GM19193 (cell line): ENCODE results near the gene YJU2.

ENCODE experiments used
- POLR2A ChIP-seq: IDR thresholded peaks from 4 replicates; pipeline ENCODE4 v1.6.1; 2011; ENCODE audit not compliant: insufficient read depth, insufficient read length; ENCODE audit errors: extremely low read depth

Gene YJU2

DNA sequence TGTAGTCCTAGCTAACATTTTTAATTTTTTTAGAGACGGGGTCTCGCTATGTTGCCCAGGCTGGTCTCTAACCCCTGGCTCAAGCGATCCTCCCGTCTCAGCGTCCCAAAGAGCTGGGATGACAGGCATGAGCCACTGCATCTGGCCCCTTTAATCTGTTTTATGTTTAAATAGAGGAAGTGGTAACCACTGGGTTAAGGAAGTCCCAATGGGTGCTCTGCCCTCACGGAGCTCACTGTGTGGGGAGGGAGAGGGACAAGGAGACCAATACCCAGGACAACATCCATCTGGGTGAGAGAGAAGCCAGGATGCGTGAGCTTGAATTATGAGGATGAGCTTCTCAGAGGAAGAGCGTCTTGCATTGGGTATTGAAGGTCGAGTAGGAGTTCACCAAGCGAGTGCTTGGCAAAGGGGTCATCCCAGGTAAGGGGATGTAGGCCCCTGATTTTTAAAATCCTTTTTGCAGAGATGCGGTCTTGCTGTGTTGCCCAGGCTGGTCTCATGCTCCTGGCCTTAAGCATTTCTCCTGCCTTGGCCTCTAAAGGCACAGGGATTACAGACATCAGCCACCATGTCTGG lies 13.8 kb downstream of the YJU2 start:
- no peak for TF ChIP-seq POLR2A

DNA sequence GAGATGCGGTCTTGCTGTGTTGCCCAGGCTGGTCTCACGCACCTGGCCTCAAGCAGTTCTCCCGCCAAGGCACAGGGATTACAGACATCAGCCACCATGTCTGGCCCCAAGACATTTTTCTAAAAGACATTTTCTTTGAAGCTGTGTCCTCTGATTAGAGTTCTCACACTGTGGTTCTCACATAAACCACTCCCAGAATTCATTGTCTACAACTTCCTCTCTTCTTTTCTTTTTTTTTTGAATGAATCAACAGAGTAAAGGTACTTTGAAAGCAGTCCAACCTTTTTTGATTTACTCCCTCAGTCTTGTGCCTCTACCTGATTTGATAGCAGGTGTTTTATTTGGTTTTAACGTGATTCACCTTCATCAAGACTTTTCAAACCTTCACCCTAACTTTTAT lies 17.9 kb downstream of the YJU2 start:
- TF ChIP-seq POLR2A = no peak

DNA sequence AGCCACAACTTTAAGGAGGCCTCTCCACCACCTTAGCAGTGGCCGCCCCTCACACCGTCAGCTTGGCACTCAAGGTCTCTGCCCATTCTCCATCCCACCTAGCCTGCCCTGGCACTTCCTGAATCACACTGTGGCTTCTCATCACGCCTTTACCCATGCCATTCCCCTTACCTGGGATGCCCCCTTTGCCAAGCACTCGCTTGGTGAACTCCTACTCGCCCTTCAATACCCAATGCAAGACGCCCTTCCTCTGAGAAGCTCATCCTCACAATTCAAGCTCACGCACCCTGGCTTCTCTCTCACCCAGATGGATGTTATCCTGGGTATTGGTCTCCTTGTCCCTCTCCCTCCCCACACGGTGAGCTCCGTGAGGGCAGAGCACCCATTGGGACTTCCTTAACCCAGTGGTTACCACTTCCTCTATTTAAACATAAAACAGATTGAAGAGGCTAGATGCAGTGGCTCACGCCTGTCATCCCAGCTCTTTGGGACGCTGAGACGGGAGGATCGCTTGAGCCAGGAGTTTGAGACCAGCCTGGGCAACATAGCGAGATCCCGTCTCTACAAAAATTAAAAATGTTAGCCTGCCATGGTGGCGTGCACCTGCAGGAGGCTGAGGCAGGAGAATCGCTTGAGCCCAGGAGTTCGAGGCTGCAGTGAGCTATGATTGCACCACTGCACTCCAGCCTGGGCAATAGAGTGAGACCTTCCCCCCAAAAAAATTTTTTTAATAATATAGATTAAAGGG lies 19.5 kb downstream of the YJU2 start:
- TF ChIP-seq POLR2A = no peak

DNA sequence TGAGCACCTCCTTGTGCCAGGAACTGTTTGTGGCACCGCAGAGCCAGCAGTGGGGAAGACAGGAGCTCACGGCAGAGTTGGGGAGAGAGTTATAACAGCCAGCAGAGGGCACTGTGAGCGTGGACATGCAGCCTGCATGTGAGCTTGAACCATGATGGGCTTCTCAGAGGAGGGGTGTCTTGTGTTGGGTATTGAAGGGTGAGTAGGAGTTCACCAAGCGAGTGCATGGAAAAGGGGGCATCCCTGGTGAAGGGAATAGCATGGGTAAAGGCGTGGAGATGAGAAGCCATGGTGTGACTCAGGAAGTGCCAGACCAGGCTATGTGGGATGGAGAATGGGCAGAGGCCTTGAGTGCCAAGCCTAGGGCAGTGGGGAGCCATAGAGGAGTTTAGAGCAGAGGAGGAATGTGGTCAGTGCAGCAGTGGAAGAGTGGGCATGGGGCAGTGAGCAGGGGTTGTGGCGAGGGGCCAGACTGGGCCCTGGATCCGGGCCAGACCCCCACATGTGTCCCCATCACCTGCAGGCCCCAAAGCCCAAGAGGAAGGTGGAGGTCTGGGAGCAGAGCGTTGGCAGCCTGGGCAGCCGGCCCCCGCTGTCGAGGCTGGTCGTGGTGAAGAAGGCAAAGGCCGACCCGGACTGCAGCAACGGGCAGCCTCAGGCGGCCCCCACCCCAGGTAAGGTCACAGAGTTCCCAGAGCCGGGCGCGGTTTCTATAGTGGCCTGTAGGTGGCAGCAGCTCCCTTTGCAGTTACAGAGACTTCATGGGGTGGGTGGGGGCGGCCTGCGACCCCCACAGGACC lies 20.4 kb downstream of the YJU2 start:
- TF ChIP-seq POLR2A = no peak

DNA sequence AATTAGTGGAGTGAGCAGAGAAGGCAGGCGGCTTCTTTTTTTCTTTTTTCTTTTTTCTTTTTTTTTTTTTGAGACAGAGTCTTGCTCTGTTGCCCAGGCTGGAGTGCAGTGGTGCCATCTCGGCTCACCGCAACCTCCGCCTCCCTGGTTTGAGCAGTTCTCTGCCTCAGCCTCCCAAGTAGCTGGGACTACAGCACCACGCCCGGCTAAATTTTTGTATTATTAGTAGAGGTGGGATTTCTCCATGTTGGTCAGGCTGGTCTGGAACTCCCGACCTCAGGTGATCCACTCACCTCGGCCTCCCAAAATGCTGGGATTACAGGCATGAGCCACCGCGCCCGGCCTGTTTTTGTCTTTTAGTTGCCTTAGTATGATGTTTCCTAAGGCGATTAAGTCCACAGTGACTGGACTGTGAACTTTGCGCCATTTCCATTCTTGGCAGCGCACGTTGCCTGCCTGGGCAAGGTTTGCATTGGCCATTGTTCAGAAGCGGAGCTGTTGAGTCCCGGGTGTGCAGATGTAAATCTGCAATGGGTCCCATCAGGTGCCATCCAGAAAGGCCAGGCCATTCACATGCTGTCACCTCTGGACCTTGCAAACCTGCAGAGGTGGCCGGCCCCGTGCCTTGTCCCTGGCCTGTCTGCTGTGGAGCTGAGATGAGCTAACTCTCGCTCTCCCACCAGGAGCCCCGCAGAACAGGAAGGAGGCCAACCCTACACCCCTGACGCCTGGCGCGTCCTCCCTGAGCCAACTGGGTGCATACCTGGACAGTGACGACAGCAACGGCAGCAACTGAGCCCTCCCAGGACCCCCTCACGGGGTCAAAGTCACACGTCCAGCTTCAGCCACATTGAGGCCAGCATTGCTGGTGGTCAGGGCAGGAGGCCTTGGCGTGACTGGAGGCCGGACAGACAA lies 21.3 kb downstream of the YJU2 start:
- TF ChIP-seq POLR2A = no peak

DNA sequence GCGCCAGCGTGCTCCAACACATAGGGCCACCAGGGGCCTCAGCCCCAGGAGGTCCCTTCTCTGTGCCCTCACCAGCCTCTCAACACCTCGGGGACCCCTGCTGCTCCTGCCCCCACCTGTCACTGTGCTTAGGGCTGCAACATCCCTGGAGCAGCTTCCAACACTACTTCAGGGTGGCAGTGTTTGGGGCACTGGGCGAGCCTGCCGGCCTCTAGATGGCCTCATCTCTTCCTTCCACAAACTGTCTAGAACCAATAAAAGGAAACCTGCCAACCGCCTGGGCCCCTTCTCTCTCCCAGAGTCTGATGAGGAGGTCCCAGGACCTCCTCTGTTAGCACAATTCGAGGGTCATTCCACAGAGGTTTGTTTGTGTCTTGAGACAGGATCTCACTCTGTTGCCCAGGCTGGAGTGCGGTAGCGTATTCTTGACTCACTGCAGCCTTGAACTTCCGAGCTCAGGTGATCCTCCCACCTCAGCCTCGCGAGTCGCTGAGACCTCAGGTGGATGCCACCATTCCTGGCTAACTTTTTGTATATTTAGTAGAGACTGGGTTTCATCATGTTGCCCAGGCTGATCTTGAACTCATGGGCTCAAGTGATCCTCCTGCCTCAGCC lies 22.0 kb downstream of the YJU2 start:
- TF ChIP-seq POLR2A = no peak

DNA sequence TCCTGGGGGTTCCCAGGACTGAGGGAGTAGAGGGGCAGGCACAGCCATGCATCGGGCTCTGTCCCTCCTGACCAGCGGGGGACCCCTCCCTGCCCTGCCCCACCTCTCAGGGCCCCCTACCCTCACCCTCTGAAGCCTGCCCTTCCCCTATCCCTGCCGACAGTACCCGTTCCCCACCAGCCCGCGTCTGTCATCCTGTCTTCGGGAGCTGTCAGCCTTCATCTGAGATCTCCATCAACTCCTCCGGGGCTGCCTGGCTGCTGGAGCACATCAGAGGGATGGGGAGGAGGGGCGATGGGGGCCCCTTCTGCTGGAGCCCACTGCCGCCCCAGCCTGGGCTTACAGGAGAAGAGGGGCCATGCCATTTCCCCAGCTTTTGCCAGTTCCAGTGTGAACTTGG lies 26.0 kb downstream of the YJU2 start:
- TF ChIP-seq POLR2A = no peak

DNA sequence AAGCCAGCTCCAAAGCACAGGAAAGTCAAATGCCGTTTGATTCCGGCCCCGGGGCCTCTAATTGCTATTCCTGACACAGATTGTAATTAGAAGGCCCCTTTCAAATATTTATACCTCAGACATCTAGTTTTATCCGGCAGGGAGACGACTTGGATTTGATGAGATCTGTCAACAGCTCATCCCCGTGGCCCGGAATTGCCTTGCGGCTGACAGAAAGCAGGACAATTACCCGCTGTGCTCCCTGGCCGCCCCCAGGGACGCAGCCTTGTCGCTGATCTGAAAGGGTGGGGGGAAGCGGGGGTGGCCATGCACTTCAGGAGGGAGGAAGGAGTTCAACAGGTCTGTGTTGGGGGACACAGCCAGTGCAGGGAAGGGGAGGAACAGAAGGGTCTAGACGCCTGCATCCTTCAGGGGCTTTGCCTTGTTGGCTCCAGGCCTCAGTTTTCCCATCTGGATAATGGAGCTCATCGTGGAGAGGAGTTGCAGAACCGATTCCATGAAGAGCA lies 30.4 kb downstream of the YJU2 start:
- no peak for TF ChIP-seq POLR2A

DNA sequence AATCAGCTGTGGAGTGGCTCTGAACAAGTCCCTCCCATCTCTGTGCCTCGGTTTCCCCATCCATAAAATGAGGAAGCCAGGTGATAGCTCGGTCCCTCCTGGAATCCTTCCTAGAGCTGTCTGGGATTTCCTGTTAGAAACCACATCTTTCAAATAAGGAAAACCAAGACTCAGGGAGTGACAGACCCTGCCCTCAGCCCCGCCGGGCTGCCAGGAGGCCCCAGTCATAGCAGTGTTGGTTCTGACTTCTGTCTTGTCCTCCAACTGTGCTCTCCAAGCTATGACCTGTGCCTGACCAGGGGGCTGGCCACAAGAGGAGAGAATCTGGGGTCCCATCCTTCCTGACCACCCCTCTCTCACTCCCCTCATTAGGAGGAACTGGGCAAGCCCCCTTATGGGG lies 31.1 kb downstream of the YJU2 start:
- no peak for TF ChIP-seq POLR2A

DNA sequence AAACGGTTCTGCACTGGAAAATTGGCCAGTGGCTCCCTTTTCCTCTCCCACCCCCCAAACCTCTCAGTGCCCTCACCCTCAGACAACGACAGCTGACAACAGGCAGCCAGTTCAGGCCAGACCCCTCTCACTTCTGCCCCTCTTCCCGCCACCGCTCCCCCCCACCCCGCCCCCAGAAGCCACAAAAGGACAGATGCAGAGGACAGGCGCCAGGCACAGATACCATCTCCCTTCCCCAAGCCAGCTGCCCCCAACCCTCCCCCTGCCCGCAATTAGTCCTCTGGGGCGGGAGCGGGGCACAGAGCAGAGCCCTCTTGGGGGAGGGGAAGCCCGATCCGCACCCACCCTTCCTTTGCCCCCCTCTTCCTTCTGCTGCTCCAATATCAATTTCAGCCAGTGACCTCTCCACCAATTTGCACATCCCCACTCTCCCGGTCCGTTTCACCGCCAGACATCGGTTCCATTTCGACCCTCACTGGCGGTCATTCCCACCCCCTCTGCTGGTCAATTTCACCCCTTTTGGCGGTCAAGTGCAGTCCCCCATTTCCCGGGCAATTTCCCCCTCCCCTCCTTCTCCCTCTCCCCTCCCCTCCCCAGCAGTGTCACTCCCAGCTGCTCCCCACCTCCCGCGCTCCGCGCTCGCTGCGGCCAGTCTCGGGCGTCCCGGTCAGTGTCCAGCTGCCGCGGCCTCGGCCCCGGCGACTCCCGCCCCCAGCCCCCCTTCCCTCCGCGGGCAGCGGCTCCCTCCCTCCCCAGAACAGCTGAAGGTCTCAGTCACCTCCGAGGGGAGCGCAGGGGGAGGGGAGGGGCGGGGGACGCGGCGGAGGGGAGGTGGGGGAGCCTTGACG lies 31.8 kb downstream of the YJU2 start, which contains the start of gene SHD:
SHD (plus strand) TSS at position 848 of the 848 bp plus-strand sequence. CDS start 798 bp downstream, outside the sequence.
- TF ChIP-seq POLR2A = no peak

DNA sequence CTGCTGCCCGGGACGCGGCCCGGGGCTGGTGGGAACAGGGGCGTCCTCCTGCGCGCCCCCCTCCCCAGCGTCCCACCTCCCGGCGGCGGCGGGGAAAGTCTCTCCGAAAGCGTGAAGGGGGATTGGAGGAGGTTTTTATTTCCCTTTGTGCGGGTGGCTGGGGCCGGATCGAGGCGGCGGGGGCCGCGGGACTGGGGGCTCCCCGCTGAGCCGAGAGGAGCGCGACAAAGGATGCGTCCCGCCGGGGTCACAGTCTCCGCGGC lies 32.3 kb downstream of the YJU2 start:
- no peak for TF ChIP-seq POLR2A

DNA sequence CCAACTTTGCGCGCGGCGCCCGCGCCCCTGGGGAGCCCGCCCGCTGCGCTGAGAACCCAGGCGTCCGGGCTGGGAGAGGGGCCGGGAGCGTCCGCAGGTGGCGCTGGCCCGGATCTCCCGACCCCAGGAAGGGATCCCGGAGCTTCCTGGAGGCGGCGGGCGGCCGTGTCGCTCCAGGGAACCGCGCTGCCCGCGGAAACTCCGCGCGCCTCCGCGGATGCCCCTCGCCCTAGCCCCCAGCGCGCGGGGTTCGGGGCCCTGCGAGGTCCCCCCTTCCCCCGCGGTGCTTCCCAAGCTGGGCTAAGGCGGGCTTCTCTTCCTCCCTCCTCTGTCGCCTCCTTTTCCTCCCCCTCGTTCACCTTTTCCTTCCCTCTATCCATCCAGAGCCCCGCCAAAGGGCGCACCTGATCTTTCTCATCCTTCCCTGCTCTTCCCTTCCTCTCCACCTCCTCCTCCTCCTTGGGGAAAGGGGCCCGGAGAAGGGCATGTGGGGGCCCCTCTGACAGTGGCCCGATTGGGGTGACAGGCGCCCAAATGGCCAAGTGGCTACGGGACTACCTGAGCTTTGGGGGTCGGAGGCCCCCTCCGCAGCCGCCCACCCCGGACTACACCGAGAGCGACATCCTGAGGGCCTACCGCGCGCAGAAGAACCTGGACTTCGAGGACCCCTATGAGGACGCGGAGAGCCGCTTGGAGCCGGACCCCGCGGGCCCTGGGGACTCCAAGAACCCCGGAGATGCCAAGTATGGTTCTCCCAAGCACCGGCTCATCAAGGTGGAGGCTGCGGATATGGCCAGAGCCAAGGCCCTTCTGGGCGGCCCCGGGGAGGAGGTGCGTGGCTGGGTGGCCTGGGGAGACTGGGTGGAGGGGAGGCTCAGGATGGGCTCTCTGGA lies 32.9 kb downstream of the YJU2 start:
- TF ChIP-seq POLR2A = no peak
